Thyroid gland (tissue), 4 donors: ENCODE results near the gene SPATA24.
A peak's percentile ranks its signal among the peaks of the same experiment; 100 is the strongest.

Experiments used
- CTCF ChIP-seq, 6 experiments: fragments of 200-600 bp in 3 of 6; fragments of 450-650 bp in 3 of 6; sonication (generic) in 3 of 6; IDR thresholded peaks; one replicate each; pipeline ENCODE4 v1.5.1; 2016 to 2019; ENCODE audit warnings: antibody characterized with exemption in 6 of 6, mild to moderate bottlenecking in 2 of 6, inconsistent platforms in 1 of 6, moderate library complexity in 1 of 6
- POLR2A ChIP-seq, 2 donors: fragments of 450-650 bp; IDR thresholded peaks; one replicate each; pipeline ENCODE4 v1.6.1; 2017; ENCODE audit warnings: antibody characterized with exemption in 2 of 2, mild to moderate bottlenecking in 2 of 2, moderate library complexity in 1 of 2

- TF ChIP-seq CTCF (IDR thresholded peaks at IDR 0.05) (no peak), POLR2A (IDR thresholded peaks at IDR 0.05) (peak in 1 of 2 donors; percentile 45)
These were observed at the start of gene SPATA24 for GRCh38 chr5:139403787-139404483.
